Measurements from ENCODE around the gene DCT.

GRCh38 chr13:94395860-94396259 lies 83.6 kb downstream of the DCT start:
- TF ChIP-seq CTCF (IDR thresholded peaks at IDR 0.05 in 2 of 3, conservative IDR thresholded peaks at IDR 0.05 in 1 of 3; ENCODE audit: borderline replicate concordance in 1 of 3, insufficient read depth in 1 of 3, low read depth in 2 of 3, low read length in 2 of 3) (no peak), TCF7L2 (IDR thresholded peaks at IDR 0.05; ENCODE audit: borderline replicate concordance, extremely low read depth, insufficient read depth, insufficient read length) (no peak), POLR2A (IDR thresholded peaks at IDR 0.05; ENCODE audit: borderline replicate concordance, extremely low read depth, insufficient read depth, insufficient read length) (no peak), RAD21 (IDR thresholded peaks at IDR 0.05; ENCODE audit: low read depth) (no peak)

All from HCT116 (cell line).